HG03039 (cell line): ENCODE measurements around the gene XCL2.

Experiments used
- ATAC-seq: cut with Tn5 transposase; IDR thresholded peaks from one replicate; pipeline ENCODE4 v1.9.1; 2021; ENCODE audit warnings: mild to moderate bottlenecking, moderate library complexity; ENCODE audit not compliant: unreplicated experiment

The XCL2 gene

DNA sequence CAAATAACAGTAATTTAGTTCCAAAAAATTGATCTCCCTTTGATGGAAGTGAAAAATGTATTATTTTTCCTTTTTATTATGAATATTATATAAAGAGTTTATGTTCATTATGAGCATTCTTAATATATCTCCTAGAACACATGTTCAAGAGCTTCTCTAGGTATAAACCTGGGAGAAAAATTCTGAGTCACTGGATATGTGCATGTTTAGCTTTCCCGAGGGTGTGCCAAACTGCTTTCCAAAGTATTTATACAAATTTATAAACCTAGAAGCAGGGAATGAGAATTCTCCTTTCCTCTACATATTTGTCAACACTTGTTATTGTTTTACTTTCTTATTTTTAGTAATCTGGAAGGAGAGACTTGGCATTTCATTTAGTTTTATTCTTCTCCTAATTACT, 25.0 kb downstream of the XCL2 start:
- no peak for ATAC-seq

DNA sequence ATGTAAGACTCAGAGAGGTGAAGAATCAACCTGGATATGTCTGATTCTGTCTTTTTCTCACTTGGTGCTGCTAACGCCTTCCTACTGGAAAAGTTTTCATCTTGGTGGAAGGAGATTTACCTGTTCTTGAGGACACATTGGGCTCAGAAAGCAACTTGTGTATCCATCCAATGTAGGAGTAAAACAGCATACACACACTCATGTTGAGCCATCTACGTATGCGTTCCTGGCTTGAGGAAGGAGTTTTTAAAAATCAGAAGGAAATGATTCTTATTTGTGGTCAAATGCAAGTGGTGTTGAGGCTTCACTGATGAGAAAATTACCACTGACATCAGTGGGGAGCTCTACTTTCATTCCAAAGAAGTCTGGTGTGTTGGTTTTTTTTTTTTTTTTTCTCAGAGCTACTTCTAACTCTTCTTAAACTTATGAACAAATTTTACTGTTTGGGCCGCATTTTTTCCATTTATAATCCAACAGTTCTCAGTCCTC, 25.6 kb downstream of the XCL2 start:
- ATAC-seq = no peak

DNA sequence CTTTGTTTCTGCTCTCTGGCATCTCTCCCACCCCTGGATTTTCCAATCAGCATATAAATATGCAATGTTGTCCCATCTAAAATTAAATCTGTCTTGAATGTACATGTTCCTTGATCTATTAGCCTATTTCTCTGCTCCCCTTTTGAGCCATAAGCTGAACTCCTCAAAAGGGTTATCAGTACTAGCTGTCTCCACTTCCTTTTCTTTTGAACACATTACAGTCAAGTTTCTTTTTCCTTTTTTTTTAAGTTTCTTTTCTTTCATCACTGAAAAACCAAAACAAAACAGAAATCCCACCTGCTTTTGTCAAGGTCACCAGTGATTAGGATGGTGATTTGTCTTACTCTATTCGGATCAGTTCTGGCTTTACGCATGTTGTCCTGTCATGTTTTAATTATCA, 29.3 kb downstream of the XCL2 start:
- no peak for ATAC-seq

DNA sequence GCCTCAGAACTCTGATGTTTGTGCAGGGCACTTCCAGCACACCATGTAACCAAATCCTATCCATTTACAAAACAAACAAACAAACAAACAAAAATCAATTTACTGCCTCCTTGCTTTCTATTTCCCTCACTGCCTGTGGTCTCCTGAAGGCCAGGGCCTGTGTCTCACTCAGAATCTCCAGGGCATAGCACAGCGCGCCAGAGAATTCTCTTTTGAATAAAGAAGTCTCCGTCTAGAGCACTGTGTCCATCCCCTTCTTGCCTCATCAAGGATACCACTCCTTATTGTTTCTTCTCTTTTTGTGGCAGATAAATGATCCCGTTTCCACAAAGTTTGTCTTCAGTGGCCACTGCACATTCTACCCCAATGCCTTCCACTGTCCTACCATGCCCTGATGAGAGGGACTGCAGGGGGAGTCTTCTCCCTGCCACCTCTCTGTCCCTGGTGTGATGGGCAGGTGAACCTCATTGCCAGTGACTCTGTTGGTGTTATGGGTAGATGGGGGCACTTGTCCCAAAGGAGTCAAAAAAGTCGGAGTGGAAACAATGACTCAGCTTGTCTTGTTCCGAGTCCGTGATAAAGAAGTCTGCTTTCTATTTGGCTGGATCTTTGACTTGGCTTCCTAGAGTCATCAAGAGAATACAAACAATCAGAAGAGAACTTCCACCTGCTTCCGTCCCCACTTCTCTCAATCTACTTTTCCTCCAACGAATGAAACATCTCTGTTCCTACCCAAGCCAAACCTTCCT, 30.0 kb downstream of the XCL2 start:
- ATAC-seq = no peak

GRCh38 chr1:168512864-168513595, 30.8 kb downstream of the XCL2 start:
- ATAC-seq = no peak

DNA sequence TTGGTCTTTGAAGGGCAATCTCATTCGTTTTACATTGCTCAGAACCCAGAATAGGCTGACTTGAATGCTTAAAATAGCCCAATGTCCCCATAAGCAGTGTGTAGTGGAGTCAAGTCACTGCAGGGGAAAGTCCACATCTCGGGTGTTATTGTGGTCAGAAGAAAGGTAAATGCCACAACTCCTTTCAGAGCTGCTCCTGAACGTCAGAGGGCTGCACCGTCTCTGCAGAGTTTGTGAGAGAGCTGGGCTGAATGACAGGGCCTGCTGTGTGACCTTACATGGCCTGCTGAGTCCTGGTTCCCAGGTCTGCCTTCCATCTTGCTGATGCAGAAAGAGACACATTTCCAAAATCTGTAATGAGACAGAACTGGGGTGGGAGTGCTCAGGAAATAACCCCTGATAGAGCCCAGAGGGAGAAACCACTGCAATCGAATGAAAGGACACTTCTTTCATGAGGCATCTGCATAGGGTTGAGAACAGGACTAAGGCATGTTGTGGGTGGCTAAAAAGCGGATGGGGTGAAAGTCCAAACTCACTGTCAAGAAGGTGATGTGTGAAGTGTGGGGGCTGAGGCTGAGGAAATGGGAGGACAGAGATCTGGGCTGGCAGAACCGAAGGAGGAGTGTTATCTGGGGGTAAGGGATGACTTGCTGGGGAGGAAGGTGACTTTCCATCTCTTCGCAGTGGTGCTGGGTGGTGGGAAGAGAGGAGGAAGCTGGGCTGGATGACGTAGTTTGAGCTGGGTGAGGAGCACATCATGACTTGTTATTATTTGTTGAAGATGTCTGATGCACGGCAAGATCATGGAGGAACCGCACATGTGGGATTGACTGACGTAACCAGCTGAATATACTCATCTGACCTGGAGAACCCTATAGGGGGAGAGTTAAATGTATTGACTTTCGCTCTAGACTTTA, 33.7 kb downstream of the XCL2 start:
- peak; percentile 78 for ATAC-seq

- ATAC-seq = no peak
These were observed 34.6 kb downstream of the XCL2 start for GRCh38 chr1:168509210-168509609.

GRCh38 chr1:168507828-168508227, 36.0 kb downstream of the XCL2 start:
- ATAC-seq = no peak

- no peak for ATAC-seq
These were observed 36.6 kb downstream of the XCL2 start for GRCh38 chr1:168507231-168507630.

DNA sequence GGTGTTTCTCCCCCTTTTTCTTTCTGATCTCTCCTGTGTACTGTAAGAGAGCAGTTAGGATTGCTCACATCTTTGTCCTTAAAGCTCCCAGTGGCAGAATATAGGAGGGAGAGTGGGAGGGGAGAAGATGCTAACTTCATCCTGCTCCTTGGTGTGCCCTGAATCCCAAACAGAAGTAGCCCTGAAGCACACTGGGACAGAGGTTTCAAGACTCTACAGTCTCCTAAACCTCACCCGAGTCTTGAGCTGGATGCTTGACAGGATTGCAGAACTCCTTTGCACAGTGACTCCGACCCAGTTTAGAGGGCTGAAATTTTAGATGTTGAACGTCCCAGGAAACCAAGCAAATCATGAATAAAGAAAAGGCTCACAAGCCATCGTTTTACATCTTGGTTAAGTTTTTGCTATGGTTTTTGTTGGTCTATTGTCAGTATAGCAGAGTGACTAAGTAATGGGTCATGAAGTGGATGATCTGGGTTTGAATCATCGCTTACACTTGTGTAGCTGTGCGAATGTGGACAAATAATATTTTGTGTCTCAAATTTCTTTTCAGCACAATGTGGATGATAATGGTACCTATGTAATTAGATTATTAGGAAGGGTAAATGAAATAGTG, 37.5 kb downstream of the XCL2 start:
- no peak for ATAC-seq

DNA sequence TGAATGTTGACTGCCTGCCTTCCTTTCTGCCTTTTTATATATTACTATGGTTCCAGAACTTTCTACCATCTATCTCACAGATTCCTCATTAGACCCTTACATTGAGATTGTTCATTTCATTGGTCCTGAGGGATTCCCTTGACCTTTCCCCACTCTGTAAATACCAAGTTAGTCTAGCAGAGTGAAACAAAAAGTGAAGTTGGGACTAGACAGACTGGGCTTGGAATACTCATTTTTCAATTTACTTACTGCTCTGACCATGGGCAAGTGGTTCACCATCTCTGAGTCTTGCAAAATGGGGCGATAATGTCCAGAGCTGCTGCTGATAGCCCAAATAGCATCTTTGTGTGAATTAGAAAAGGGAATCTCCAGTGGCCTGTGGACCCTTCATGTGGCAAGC, 38.8 kb downstream of the XCL2 start:
- ATAC-seq = no peak

GRCh38 chr1:168504064-168504837, 39.5 kb downstream of the XCL2 start:
- no peak for ATAC-seq

DNA sequence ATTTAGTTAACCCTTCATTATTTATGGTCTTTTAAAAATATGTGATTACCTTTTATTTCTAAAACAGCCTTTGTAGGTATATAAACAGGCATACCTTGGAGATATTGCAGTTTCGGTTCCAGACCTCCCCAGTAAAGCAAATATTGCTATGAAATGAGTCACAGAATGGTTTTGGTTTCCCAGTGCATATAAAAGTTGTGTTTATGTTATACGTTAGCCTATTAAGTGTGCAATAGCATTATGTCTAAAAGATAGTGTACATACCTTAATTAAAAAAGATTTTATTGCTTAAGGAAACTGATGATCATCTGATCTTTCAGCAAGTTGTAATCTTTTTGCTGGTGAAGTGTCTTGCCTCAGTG, 44.1 kb downstream of the XCL2 start:
- ATAC-seq = no peak

- ATAC-seq = no peak
These were observed 44.7 kb downstream of the XCL2 start for GRCh38 chr1:168498956-168499687.

GRCh38 chr1:168498159-168498631, 45.6 kb downstream of the XCL2 start:
- ATAC-seq = no peak

DNA sequence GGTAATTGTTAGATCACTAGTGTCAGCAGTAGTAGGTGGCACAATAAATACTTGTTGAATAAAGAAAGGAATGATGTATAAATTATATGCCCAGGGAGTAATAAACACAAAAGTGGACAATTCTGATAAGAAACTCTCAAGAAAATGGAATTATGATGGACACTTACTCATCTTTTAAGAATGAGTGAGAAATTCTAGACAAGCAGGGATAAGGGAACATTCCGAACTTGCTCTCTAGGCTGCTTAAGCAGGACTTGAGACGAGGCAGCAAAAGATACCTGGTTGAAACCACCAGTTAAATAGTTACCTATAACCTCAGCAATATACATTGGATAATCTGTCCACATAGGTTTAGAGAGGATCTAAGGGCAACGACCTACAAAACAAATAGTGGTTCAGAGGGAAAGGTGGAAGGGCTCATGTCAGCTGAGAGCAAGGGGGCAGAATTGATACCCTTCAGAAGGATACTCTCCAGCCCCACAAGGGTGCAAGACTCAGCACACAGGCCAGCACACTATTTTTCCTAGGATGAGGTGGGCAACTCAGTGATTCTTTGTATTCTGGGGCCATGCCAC, 46.3 kb downstream of the XCL2 start:
- no peak for ATAC-seq

GRCh38 chr1:168491527-168492164, 52.2 kb downstream of the XCL2 start:
- no peak for ATAC-seq
